ENCODE measurements around the gene TLR9.

Gene TLR9

GRCh38 chr3:52232279-52233107, 7.0 kb upstream of the TLR9 start:
- DNase-seq: no peak

- no peak for DNase-seq
Measured at GRCh38 chr3:52231502-52232278, 6.2 kb upstream of the TLR9 start.

- no peak for DNase-seq
Measured at GRCh38 chr3:52230889-52231499, 5.5 kb upstream of the TLR9 start.

GRCh38 chr3:52230461-52230860, 5.0 kb upstream of the TLR9 start:
- no peak for DNase-seq

- no peak for DNase-seq
Measured at GRCh38 chr3:52229656-52230055, 4.2 kb upstream of the TLR9 start.

- DNase-seq: no peak
Measured at GRCh38 chr3:52228751-52229291, 3.4 kb upstream of the TLR9 start.

GRCh38 chr3:52228266-52228665, 2.8 kb upstream of the TLR9 start:
- no peak for DNase-seq

GRCh38 chr3:52227766-52228165, 2.3 kb upstream of the TLR9 start:
- no peak for DNase-seq

GRCh38 chr3:52227117-52227516, 1.7 kb upstream of the TLR9 start:
- DNase-seq: no peak

- DNase-seq: no peak
Measured at GRCh38 chr3:52226229-52226817, 878 bp upstream of the TLR9 start.

- DNase-seq: no peak
Measured at GRCh38 chr3:52223449-52224408, 1.7 kb downstream of the TLR9 start.

- no peak for DNase-seq
Measured at GRCh38 chr3:52222319-52223221, 2.9 kb downstream of the TLR9 start.

GRCh38 chr3:52221563-52222318, 3.7 kb downstream of the TLR9 start:
- DNase-seq: no peak

GRCh38 chr3:52221141-52221562, 4.3 kb downstream of the TLR9 start:
- no peak for DNase-seq

- peak; percentile 13 for DNase-seq
Measured at GRCh38 chr3:52220380-52221026, 4.9 kb downstream of the TLR9 start.

- no peak for DNase-seq
Measured at GRCh38 chr3:52218937-52219650, 6.4 kb downstream of the TLR9 start.

GRCh38 chr3:52218454-52218853, 7.0 kb downstream of the TLR9 start:
- DNase-seq: no peak

GRCh38 chr3:52218026-52218425, 7.4 kb downstream of the TLR9 start:
- DNase-seq: no peak

- no peak for DNase-seq
Measured at GRCh38 chr3:52217409-52217805, 8.0 kb downstream of the TLR9 start.
